GM19099 (cell line): ENCODE data around the gene CST6.

Experiments
- POLR2A ChIP-seq: IDR thresholded peaks from 3 replicates; pipeline ENCODE4 v1.6.1; 2011; ENCODE audit warnings: low read depth; ENCODE audit not compliant: insufficient read length; ENCODE audit errors: extremely low read depth

The CST6 gene

DNA sequence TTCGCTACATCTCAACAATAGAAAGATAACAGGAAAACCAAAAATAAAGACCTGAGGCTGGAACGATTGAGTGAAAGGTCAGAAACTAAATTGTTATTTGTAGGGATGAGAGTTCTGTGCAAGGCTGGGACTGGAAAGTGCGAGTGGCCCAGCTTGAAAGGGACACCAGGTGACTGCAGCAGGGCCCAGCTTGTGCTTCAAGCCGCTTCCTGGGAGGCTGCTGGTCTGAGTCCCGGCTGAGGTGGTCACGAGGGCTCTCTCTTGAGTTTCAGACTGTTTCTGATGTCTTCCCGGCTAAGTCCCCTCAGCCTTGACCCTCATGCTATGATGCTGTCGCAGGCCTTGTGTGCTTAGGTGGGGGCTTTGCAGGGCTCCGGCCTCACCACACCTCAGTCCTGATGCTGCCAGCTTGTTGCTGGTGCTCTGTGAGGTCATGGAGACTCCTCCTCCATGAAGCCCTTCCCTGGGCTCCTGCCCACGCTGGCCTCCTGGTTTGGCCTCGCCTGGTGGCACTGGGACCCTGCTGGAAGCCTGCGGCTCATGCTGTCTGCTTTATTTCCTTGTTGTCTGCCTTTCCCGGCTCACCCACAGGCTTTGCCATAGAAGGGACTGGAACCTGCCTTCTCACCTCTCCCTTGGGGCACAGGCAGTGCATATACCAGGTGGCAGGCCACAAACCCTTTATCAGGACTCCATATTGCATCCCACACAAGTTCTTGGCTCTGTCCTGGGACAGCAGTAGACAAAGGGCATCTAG lies 5.5 kb upstream of the CST6 start:
- TF ChIP-seq POLR2A: peak; percentile 23

DNA sequence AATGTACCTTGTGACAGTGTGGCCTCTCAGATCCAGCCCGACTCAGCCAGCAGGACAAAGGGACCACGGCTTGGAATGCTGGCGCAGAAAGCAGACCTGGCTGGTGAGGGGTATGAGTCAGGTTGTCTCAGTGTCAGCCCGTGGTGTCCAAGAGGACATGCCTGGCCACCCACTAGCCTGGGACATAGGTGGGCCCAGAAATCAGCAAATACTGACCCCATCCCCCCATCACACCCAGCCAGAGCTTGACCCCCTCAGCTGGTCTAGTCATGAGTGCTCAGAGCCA lies 5.0 kb upstream of the CST6 start:
- TF ChIP-seq POLR2A: no peak

DNA sequence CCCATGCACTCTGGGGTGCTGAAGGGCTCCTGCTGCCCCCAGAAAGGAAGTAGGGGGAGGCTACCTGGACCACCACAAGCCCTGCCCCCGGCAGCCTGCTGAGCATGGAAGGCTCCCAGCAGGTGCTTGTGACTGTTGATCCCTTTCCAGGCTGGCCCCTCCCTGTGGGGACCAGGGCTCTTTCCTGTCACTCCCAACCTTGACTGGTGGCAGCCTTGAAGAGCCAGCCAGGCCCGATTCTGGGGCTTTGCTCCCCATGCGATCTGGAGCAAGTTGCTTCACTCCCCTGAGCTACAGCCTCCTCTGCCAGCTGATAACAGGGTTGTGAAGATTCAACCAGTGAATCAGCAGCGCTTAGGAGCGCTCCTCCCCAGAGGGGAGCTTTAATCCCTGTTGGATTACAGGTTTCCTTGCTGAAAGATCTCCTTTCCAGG lies 4.6 kb upstream of the CST6 start:
- no peak for TF ChIP-seq POLR2A

DNA sequence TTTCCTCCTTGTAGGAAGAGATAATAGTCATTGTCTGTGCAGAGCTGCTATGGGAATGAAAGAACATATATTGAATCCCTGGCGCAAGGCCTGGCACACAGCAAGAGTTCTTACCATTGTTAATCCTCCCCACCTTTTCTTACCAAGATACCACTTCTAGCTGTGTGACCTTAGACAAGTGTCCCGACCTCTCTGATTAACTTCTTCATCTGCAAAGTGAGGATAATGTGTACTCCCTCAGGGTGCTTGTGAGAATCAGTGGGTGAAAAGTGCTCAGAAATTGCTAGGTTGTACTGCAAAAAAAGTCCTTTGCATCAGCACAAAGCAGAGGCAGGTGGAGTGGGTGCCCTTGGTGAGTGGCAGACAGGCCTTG lies 3.7 kb upstream of the CST6 start:
- TF ChIP-seq POLR2A: no peak

DNA sequence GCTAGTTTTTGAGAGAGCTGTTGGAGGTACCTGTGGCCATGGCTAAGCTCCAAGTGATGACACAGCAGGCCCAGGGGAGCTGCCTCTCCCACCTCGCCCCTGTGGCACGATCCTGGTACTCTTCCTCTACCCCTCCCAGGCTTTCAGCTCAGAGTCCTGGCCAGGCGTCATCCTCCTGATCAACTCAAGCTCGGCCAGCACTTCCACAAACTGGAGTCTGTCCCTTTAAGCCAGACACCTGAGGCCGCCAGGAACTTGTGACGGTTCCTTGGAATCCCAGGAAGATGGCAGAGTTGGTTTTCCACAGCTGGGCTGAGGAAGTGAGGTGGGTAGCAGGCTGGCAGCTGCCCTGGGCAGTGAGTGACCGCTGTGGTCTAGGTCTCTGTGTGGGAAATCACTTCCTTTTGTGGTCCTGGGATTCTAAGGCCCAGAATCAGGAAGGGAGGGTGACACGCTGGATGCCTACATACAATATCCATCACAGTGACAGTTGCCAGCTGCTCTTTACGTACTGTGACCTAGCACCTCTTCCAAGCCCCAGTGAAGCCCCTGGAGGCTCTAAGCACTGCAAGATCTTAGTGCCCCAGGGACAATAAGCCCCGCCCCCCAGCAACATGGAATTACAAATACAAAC lies 3.2 kb upstream of the CST6 start:
- TF ChIP-seq POLR2A: no peak

DNA sequence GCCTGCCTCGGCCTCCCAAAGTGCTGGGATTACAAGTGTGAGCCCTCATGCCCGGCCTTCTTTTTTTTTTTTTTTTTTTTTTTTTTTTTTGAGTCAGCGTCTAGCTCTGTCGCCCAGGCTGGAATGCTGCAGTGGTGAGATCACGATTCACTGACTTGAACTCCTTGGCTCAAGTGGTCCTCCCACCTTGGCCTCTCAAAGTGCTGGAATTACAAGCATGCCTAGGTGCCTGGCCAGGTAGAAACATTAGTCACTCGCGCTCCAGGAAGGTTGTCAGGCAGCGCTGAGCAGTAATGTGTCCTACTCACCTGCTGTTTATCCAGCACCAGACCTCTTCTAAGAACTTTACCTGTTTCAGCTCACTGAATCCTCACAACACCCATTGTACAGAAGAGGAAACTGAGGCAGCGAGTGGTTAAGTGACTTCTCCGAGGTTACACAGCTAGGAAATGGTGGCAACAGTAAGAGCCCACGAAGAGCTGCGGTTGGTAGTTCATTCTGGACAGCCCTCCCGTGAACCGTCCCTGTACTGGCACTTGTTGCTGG lies 496 bp upstream of the CST6 start:
- TF ChIP-seq POLR2A: no peak

DNA sequence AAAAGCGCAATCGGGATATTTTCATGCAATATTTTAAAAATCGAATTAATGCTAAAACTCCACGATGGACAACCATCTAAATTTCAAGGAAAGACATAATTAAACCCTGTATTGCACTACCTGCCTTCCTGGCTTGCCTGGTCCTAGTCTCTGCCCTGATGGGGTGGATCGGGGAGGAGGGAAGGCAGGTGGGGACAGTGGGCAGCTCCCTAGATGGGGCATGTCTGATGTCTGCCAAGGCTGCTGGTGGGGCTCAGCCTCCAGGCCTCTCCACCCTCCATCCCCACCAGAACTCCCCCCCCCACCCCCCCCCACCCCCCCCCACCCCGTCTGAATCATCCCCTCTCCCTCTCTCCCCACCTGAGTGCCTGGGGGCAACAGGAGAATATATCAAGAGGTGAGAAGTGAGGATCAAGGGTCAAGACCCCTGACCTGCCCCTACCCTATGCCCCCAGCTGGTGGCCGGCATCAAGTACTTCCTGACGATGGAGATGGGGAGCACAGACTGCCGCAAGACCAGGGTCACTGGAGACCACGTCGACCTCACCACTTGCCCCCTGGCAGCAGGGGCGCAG lies 650 bp downstream of the CST6 start:
- TF ChIP-seq POLR2A: no peak

DNA sequence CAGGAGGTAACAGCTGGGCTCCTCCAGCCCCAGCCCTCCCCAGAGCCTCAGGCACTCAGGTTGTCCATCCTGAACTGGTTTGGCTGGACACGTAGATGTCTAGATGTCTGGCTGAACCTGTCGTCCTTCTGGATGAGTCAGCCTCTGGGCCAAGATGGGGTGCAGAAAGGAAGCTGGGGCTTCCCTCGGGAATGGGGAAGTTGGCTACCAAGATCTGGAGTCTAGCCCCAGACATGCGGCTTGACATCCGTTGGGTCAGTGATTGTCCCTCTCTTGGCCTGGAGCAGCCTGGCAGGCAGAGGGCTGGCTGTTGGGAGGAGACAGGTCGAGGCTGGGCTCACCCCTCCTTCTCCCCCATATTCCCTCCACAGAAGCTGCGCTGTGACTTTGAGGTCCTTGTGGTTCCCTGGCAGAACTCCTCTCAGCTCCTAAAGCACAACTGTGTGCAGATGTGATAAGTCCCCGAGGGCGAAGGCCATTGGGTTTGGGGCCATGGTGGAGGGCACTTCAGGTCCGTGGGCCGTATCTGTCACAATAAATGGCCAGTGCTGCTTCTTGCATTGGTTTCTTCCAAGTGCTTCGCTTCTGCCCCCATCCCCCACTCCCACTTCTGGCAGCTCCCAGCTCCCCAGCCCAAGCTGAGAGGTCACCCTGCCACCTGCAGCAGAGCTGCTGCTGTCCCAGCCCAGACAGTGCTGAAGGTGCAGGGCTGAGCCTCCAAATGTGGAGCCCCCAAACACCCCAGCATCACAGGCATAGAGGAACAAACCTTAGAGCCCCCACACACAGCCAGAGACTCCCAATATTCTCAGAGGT lies 1.3 kb downstream of the CST6 start:
- no peak for TF ChIP-seq POLR2A

DNA sequence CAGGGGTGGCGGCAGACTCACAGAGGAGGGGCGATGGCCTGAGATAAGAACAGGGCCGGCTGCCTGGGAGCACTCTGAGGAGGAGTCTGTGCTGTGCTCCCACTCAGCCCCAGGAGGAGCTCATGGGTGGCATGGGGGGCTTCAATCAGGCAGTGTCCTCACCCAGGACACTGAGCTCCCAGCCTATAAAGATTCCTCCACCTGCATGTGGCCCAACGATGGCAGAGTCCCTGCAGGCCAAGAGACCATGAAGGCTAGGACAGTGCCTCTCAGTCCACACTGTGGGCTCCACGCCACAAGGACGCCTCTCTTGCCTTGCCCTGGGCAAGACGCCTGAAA lies 1.9 kb downstream of the CST6 start:
- no peak for TF ChIP-seq POLR2A

DNA sequence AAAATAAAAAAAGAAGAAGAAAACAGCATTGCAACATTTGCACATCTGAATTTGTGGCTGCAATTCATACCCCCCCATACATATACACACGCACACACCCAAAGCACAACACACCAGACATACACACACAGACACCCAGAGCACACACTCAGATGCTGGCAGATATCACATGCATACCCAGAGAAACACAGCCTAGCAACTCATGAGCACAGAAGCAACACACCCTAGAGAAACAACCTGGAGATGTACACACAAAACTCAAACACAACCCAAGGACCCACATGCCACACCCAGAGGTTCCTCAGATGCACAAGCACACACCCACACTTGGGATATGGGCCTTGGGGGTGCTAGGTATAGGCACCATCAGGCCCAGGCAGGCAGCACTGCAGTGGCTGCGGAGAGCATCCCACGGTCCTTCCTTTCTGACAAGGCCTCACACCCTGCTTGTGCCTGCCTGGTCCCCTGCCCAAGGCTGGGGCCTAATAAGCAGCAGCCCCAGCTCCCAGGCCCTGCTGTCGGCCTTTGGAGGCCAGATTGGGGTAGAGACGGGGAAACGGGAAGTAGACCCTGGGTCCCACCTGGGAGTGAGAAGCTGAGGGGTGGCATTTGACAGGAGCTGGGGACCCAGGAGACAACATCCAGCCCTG lies 3.1 kb downstream of the CST6 start:
- TF ChIP-seq POLR2A: no peak

DNA sequence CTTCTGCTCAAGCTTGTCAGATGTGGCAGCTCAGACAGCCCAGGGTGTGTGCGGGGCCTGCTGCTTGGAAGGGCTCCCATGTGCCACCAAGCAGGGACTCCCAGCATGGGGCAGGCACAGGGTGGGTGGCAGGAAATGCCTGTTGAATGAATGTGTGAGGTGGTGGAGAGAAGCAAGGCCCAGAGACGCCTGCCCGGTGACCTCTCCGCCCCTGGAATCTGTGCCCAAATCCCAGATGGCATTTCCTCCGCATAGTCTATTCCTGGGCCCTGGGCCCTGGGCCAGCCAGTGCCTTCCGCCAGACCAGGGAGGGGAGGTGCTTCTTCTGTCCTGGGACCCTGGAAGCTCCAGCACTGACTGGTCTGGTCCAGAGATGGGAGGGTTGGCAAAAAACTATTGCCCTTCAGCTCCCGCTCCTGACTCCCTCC lies 3.7 kb downstream of the CST6 start:
- TF ChIP-seq POLR2A: no peak

DNA sequence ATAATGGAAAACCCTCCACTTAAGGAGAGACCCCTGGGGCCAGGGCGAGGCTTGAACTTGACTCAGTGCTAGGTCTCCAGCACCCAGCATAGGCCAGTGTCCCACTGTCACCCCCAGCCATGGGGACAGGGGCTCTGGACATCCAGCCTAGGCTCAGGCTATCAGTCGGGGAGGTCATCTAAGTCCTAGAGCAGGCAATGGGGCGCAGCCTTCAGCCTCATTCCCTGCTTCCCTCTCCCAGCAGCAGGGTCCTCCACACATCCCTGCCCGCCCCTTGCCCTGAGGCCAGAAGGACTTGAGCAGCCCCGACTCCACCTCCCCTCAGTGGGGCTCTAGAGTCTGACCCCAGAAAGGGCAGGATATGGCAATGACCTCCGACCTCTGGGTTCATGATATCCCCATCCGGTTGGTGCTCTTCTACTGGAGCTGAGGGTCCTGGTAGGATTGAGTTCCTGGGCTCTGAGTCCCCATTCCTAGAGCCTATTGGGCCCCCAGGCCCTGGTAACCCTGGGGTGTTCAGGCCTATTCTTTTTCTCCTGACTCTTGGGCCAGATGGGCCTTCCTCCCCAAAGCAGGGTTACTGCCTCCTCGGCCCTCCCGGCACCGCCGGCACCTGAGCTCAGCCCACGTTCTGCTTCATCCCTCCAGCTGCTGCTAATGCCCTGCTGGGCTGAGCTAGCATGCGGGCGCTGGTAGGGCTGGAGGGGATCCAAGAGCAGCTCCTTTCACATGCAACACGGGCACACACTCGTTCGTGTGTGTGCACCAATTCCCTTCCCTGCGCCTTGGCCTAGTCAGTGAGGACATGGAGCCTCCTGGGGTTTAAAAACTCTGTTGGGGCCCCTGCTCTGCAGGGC lies 4.4 kb downstream of the CST6 start:
- TF ChIP-seq POLR2A: no peak

DNA sequence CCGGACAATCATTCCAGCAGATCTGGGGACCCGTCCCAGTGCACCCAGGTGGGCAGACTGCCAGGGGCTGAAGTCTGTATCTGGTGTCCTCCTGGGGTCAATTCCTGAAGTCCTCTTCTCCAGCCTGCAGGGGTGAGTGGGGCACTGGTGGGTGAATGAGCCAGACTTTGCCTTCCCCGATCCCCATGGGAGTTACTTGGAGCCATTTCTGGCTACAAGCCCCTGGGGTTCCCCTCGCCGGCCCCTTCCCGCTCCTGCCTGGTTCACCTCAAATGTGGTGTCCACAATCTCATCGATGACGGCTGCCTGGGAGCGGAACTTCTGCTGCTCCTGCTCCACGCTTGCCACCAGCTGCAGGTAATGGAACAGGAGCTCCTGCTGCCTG lies 5.0 kb downstream of the CST6 start:
- no peak for TF ChIP-seq POLR2A

DNA sequence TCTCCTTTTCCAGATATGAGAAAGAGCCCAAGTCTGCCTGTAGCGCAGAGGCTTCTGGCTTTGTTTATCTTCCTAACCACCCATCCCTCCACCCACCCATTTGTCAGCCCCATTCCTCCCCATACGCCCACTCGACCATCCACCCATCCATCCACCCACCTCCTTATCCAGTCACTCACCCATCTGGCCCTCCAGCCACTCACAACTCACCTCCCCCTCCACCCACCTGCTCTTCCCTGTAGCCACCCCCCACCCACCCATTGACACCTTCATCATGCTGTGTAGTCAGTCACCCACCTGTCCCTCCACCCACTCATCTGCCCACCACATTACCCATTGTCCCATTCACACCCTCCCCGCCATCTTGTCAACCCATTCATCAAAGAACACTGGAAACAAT lies 5.5 kb downstream of the CST6 start:
- no peak for TF ChIP-seq POLR2A
